ENCODE data around the gene FAM162B.

DNA sequence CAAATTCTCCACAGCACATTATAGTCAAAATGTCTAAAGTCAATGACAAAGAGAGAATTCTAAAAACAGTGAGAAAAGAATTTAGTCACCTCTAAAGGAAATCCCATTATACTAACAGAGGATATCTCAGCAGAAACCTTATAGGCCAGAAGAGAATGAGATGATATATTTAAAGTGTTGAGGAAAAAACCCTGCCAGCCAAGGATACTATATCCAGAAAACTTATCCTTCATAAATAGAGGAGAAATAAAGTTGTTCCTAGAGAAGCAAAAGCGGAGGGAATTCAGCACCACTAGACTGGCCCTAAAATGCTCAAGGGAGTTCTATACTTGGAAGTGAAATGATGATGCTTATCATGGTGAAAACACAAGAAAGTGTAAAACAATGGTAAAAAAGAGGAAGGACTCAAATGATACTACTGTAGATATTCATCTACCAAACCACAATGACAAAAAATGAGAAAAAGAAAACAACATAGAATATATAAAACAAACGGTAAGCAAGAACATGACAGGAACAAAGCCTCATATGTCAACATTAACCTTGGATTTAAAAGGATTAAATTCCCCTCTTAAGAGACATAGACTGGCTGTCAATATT is 46.6 kb upstream of the FAM162B start:
- TF ChIP-seq, protein P1, sequence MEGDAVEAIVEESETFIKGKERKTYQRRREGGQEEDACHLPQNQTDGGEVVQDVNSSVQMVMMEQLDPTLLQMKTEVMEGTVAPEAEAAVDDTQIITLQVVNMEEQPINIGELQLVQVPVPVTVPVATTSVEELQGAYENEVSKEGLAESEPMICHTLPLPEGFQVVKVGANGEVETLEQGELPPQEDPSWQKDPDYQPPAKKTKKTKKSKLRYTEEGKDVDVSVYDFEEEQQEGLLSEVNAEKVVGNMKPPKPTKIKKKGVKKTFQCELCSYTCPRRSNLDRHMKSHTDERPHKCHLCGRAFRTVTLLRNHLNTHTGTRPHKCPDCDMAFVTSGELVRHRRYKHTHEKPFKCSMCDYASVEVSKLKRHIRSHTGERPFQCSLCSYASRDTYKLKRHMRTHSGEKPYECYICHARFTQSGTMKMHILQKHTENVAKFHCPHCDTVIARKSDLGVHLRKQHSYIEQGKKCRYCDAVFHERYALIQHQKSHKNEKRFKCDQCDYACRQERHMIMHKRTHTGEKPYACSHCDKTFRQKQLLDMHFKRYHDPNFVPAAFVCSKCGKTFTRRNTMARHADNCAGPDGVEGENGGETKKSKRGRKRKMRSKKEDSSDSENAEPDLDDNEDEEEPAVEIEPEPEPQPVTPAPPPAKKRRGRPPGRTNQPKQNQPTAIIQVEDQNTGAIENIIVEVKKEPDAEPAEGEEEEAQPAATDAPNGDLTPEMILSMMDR (conservative IDR thresholded peaks at IDR 0.05): no peak
- TF ChIP-seq ZFX (IDR thresholded peaks at IDR 0.05): no peak

Data from C4-2B (cell line).